HG02759 (cell line): Measurements from ENCODE around the gene OTOGL.
"Not testable (repeated sequence)": the region's sequence is repeated elsewhere in the genome, so short reads cannot be mapped to it uniquely, and the experiment has no call there.

Experiments used
- ATAC-seq: cut with Tn5 transposase; IDR thresholded peaks from one replicate; pipeline ENCODE4 v1.9.1; 2021; ENCODE audit warnings: mild to moderate bottlenecking, moderate library complexity; ENCODE audit not compliant: unreplicated experiment

The OTOGL gene

DNA sequence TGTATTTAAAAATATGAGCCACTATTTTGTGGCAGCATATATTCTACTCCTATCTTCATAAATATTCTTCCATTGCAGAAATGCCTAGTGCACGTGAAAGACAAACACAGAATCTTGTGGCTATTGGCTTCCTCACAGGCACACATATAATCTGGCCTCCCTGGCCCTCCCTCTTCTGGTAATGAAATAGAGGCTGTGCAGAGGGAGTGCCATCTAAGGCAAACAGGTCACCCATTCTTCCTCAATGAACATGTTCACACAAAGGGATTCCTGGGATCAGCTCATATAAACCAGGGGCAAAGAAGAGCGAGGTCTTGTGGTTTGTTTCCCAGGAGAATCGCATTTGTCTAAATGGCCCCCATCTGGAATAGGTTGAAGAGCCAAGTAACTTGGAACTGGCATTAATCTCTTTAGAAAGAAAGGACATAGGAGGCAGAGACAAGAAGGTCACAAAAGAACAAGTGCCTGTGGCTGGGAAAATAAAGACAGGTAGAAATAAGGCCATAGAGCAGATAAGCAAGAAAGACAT lies 173.1 kb downstream of the OTOGL start:
- no peak for ATAC-seq

DNA sequence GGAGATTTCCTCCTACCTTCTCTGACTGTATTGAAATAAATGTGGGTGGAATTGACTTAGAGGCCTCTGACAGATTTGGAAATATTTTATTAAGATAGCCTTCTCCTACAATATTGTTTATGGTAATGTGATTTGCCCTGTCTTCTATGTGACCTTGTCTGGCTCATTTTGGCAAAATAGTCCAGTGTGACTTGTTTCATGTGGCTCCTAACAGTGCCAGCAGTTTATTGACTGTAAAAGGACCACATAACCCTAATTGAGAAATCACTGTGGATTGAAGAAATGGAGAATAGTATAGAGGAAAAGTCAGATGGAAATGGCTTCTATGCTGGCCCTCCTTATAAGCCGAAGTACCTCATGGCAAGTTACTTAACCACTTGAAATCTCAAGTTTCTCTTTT lies 173.8 kb downstream of the OTOGL start:
- no peak for ATAC-seq

DNA sequence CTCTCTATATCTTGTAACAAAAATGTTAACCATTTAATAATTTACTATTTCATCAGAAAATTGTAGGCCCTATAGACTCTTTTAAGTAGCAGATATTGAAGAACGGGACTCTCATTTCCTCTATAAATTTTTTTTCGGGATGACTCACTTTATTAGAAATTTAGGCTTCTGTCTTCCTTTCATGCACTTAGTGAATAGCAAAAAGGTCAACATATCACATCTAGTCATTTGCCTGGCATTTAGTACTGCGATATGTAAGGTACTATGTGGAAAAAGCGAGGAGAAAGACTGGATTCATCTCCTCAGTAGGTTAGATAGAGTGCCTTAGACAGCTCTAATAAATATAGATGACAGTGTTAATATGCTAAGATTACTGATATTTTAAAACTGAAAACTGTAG lies 178.4 kb downstream of the OTOGL start:
- ATAC-seq = no peak

DNA sequence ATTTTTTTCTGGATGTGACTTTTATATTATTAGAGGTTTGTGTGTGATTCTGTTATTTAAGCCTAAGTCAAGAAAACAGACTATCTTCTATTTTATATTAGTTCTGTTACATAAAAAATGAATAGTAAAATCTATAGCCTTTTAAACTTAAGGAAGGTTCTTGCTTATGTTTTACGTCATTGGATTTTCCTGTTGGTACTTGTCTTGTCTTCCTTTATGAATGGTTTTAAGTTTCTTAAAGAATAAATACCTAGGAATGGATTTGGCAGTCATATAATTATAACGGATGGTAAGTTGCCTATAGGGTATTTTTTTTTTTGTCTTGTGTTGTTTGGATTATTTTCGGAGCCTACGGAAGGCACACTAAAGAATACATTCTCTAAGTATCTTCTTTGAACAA lies 182.9 kb downstream of the OTOGL start:
- no peak for ATAC-seq

DNA sequence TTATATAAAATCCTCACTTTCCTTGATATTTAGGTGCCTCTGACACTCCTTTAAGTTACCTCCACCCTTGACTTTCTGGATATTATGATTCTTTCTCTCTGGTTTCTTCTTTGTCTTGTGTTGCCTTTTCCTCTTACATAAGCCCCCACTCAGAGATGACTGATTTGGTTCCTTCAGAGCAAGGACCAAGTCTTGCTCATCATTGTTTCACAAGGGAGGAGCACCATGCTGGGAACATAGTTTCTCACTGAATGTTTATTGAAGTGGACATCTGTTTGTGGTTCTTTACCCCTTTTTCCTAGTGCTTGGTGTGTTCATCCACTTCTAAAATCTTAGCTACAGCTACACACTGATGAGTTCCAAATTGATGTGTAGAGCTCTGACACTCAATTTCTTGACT lies 183.4 kb downstream of the OTOGL start:
- ATAC-seq = no peak

DNA sequence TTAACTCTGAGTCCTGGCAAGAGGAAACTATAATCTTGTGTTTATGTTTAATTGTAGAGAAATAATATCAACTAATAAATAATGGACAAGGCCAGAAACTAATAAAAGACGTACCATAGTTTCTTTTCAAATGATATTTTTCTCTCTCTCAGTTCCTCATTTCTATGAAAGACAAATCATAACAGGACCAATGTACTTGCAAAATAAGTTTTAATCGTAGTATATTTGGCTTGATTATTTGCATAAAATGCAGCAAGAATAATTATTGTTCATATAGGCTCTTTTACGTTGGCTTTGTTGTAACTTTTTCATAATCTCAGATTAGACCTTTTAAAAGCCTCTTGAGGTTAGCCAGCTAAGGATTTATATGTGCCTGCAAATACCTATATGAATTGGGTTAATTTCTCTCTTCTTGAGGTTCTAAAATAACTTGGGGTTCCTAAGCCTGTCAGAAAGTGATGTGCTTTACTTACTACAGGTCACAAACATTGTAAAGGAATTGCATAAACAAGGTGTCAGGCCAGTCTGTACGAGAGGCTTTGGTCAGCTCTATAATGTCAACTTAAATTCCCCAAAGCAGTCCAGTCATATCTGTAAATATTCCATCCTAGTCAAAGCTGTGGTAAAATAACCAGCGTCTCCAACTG lies 191.9 kb downstream of the OTOGL start:
- ATAC-seq = no peak

DNA sequence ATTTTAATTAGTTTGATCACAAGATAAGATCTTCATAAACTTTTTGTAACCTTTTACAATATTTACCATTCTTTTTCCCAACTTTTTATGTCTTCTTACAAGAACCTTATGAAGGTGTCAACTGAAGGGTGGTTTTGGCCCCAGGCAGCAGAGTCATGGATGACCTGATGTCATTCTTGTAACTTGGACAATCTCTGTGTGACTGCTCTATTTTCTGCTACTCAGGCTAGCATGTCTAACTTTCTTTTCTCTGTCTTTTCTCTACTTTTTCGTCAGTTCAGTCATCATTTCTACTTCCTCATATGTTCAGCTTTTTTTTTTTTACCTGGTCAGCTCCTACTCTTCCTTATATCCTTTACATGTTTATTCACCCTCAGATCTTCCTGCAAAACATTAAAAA lies 194.0 kb downstream of the OTOGL start:
- peak; percentile 40 for ATAC-seq

DNA sequence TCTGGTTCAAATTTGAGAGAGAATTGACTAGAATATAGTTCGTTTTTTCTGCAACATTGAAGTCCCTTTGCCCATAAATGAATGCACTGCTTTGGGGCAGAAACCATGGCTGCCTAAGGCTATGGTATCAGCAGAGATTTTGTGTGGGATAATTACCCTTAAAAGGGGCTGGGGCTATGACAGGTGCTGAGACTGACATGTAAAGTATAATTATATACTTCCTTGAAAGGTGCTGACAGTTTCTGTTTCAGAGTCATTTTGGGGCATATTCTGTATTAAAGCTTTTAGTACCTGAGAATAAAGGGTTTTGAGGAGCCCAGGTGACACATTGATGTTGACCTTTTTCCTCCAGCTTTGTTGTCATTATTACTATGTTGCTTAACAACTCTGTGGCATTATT lies 194.4 kb downstream of the OTOGL start:
- peak; percentile 67 for ATAC-seq

DNA sequence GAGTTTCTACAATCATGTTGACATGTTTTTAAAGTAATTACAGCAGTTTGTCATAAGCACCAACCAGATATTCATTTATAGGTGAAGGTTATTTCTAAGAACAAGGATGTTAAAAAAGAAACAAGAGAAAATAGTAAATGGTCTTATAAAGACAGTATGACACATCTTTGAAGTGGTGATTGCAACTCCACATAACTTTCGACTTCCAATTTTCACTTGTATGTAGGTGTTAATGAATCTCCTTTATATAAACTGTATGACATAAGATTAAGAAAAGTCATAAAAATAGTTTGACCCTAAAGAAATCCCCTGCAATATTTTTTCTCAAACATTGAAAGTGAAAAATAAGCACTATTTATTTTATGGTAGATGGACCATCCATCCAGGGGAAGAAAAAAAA lies 199.9 kb downstream of the OTOGL start:
- no peak for ATAC-seq

DNA sequence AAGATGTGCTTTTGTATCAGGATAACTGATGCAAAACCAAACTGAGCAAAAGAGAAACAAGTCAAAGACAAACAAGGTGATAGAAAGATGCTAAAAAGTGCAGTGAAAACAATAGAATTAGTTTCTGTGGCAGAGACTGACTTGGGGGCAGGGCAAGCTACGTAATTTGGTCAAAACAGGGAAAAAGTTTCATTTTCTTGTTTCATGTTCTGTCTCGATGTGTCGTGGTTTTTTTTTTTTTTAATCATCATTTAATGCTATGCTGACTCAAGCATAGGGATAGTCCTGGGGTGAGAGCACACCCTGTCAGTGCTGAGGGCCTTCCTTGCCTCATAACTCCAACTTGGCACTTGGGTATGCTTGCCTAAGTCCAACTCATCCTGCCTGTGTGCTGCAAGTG lies 200.6 kb downstream of the OTOGL start:
- ATAC-seq = peak; percentile 72

DNA sequence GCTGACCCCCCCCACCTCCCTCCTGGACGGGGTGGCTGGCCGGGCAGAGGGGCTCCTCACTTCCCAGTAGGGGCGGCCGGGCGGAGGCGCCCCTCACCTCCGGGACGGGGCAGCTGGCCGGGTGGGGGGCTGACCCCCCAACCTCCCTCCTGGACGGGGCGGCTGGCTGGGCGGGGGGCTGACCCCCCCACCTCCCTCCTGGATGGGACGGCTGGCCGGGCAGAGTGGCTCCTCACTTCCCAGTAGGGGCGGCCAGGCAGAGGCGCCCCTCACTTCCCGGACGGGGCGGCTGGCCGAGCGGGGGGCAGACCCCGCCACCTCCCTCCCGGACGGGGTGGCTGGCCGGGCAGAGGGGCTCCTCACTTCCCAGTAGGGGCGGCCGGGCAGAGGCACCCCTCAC lies 208.1 kb downstream of the OTOGL start:
- not testable (repeated sequence) for ATAC-seq

DNA sequence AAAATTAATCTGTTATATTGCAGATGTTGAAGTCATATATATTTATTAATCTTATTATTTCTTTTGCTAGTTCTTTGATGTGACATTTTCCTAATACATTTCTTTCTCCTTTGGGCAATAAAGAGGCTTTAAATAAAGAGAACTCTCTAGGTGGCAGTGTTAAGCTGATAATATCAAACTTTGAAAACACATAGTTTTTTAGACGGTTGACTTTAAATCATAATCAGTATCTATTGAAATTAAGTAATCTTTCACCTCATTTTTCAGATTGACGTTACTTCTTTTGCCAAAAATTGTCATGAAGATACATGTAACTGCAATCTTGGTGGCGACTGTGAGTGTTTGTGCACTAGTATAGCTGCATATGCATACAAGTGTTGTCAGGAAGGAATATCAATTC lies 213.9 kb downstream of the OTOGL start:
- no peak for ATAC-seq

DNA sequence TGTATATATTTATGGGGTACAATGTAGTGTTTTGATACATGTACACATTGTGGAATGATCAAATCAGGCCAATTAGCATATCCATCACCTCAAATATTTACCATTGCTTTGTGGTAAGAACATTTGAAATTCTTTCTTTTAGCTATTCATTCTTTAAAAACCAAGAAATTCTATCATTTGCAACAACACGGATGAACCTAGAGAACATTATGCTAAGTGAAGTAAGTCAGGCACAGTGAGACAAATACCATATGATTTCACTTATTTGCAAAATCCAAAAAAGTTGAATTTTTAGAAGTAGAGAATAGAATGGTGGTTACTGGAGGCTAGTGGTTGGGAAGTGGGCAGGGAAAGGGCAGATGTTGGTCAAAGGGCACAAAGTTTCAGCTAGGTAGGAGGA lies 215.4 kb downstream of the OTOGL start:
- ATAC-seq = no peak

DNA sequence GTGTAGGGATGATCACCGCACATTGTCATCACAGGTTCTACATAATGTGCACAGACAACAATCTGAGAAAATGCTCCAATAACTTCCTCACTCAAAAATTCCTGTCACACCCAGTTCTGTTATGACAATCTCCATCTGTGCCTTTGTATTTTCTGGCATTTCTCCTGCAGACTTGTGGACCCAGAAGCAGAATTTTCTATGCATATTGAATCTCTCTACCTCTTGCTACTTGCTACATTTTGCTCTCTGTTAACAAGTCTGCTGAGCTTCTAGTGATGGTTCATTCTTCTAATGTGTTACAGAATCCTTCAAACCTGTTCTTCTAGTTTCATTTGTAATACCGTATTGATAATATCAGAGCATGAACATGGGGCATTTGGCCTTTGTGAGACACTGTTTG lies 216.9 kb downstream of the OTOGL start:
- ATAC-seq = no peak

DNA sequence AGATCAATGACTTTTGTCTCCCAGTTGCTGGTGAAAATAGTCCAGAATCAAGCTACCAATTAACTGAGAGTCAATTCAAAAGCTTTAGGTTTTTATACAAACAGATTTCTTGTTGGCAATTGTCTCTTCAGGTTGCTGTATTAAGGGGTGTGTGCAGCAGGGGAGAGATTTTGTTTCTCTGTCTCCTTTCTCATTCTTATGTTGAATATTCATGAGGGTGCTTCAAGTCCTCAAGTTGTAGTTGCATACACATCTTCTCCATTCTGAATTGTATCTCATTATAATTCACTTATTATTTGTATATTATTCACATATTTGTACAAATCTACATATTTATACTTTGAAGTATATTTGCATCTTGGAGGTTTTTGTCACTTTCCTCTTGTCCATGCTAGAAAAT lies 218.0 kb downstream of the OTOGL start:
- ATAC-seq = no peak

DNA sequence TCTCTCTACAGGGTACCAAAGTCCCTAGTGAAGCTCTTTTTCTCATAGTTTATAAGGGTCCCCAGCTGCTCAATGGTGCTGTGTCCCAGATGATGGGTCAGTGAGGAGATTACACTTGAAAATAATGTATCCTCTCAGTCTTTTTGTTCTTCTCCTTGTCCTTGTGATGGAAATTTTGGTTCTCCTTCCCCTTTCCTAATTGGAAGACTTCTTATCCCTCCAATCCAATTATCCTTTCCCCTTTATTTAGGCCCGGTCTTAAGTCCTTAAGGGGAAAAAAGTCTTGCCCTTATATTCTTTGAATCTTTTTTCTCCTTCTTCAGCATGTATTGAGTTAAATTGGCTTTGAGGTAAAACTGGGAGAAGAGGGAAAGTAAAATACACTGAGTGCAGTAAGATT lies 218.6 kb downstream of the OTOGL start:
- ATAC-seq = no peak

DNA sequence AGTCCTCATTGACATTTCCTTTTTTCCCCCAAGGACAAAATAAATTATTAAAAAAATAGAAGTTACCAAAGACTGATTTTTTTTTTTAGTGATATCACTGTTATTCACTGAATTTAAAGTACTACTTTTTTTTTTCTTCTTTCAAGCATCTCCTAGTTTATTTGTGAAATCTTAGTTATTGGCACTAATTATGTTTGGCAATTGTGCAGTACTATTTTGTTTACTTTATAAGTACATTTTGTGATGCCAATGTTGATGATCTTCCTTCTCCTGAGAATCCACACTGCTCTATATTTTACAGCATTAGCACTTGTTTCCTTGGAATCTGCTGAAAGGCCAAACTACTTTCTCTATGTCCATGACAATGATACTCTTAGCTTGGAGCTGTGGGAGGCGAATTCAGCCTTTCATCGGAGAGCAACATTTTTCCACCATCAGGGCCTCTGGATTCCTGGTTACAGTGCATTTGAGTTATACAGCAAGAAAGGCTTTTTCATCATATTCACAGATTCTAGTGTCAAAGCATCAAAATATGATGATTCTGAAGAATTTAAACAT lies 220.9 kb downstream of the OTOGL start:
- no peak for ATAC-seq

DNA sequence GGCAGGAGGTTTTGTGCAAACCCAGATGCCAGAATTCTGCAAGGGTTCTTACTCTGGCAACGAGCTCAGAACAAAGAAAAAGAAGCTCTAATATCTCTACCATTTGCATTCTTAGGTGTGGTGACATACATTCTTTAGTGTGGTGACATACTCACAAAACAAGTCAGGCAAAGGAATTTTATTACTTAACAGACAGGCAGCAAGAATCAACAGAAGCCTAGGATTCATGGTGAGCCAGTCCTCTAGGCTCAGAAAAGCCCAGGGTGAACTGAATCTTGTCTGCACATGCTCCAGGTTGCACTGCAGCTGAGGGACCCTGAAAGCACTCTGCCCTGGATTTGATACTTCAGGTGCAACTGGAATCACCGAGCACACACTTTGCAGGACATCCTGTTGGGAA lies 222.3 kb downstream of the OTOGL start:
- ATAC-seq = no peak

DNA sequence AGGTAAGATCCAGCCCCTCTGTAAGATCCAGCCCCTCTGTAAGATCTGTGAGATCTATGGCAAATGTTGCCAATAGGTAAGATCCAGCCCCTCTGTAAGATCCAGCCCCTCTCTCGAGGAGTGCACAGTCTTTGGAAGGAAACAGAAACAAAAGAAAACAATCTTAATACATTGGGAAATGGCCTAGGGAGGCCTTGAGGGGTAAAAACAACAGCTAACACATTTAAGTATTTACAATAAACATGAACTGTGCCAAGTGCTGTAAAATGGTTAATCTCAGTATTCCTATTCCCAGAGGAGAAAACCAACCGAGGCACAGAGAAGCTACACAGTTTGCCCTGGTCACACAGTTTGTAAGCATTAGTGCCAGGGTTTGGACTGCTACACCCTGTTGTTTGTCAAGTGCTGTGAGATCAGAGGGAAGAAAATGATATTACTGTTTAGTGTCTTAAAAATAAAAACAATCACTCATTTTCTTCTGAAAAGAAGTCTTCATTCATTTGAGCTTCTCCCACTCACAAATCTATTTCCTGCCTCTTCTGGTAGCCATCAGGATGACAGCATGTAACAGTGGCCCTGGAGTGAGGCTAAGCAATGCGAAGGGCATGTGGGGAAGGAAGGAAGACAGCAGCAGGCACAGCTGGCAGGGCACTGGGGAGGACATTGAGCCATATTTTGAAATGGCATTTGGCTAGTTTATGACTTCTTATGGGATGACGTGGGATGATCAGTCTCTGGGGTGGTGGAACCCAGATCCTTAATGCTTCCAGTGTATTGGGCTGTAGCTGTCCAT lies 226.0 kb downstream of the OTOGL start:
- no peak for ATAC-seq

DNA sequence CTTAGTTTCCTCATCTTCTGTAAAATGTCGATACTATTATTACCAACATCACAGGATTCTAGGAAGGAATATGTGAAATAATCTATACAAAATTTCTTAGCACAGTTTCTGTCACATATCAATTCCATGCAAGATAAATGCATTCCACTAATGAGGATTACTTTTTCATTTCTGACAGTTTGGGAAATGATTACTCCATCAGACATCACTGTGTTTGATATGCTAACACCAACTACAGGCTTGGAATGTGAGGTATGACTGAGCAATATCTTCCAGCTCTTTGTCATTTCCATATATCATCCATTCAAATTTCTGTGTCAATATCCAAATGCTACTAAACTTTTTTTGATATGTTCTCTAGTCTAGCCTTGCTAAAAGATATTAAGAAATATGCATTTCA lies 233.5 kb downstream of the OTOGL start:
- no peak for ATAC-seq

DNA sequence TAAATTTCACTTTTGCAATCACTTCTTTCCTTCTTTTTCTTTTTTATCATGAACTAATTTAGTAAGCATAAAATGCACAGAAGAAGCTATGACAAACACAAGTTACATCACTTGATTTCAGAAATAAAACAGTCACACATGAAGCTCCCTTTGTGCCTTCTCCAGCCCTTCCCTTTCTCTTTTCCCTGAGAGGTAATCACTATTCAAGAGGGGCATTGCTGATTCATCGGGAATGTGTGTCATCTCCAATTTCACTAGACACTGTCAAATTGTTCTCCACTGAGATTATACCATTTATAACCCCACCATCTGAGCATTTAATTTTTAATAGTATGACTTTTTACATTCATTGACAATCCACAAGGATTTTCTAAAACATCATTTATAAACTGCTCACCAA lies 253.1 kb downstream of the OTOGL start:
- no peak for ATAC-seq

DNA sequence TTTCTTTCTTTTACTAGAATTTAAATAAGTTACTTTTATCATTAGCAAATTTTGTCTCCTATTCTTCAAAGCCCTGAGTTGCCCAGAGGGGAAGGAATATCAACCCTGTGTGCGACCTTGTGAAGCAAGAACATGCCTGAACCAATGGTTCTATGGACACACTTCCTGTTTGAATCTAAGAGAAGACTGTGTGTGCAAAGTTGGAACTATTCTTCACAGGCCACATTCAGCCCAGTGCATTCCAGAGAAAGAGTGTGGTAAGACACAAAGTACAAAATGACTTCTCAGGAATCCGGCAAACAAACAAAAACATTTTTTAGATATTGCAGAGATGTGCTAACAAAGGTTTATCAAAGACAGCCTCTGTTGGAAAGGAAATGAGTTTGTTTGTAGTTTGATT lies 253.9 kb downstream of the OTOGL start:
- ATAC-seq = no peak
